SK-N-SH treated with all-trans-retinoic acid at 6 μM for 48 hours (cell line): ENCODE data around the gene TRAK2.

Source experiments
- ATAC-seq: fragments of 200-7000 bp; cut with Tn5 transposase; 3 replicates; pipeline ENCODE4 v1.9.1; 2020; ENCODE audit warnings: mild to moderate bottlenecking, moderate library complexity
- ARNTL ChIP-seq: fragments of 450-650 bp; formaldehyde crosslinking; IDR thresholded peaks from 2 replicates; pipeline ENCODE4 v1.5.0; 2020; ENCODE audit warnings: low read depth, mild to moderate bottlenecking, moderate library complexity, borderline replicate concordance
- CSDC2 ChIP-seq: fragments of 250-450 bp; sonication (Bioruptor Pico); IDR thresholded peaks from 2 replicates; pipeline ENCODE4 v1.5.0; 2020; ENCODE audit warnings: mild to moderate bottlenecking, moderate library complexity
- CSRNP3 ChIP-seq: fragments of 250-450 bp; sonication (Bioruptor Pico); IDR thresholded peaks from 2 replicates; pipeline ENCODE4 v1.5.1; 2021; ENCODE audit warnings: mild to moderate bottlenecking, moderate library complexity
- GLIS3 ChIP-seq: fragments of 250-450 bp; sonication (Bioruptor Pico); IDR thresholded peaks from 2 replicates; pipeline ENCODE4 v1.5.0; 2020; ENCODE audit warnings: mild to moderate bottlenecking, moderate library complexity
- ISL1 ChIP-seq: fragments of 250-450 bp; sonication (Bioruptor Pico); IDR thresholded peaks from 2 replicates; pipeline ENCODE4 v2.1.2; 2022; ENCODE audit warnings: mild to moderate bottlenecking, moderate library complexity
- OSR1 ChIP-seq: fragments of 250-450 bp; sonication (Bioruptor Pico); IDR thresholded peaks from 2 replicates; pipeline ENCODE4 v1.8.0; 2022; ENCODE audit warnings: moderate library complexity, mild to moderate bottlenecking, inconsistent platforms
- PATZ1 ChIP-seq: fragments of 250-450 bp; sonication (Bioruptor Pico); IDR thresholded peaks from 2 replicates; pipeline ENCODE4 v1.8.0; 2020; ENCODE audit warnings: mild to moderate bottlenecking, moderate library complexity, borderline replicate concordance
- POU6F1 ChIP-seq: fragments of 250-450 bp; sonication (Bioruptor Pico); IDR thresholded peaks from 2 replicates; pipeline ENCODE4 v1.8.0; 2021; ENCODE audit warnings: low read depth, mild to moderate bottlenecking, moderate library complexity, borderline replicate concordance
- PPARA ChIP-seq: fragments of 250-450 bp; sonication (Bioruptor Pico); IDR thresholded peaks from 2 replicates; pipeline ENCODE4 v1.5.0; 2020; ENCODE audit warnings: mild to moderate bottlenecking, borderline replicate concordance
- SNAI2 ChIP-seq: fragments of 250-450 bp; sonication (Bioruptor Pico); IDR thresholded peaks from 2 replicates; pipeline ENCODE4 v1.5.0; 2020; ENCODE audit warnings: mild to moderate bottlenecking, moderate library complexity
- TCF4 ChIP-seq: fragments of 250-450 bp; sonication (Bioruptor Pico); IDR thresholded peaks from 2 replicates; pipeline ENCODE4 v1.8.0; 2021; ENCODE audit warnings: mild to moderate bottlenecking, moderate library complexity, borderline replicate concordance
- TOX ChIP-seq: fragments of 250-450 bp; sonication (Bioruptor Pico); IDR thresholded peaks from 2 replicates; pipeline ENCODE4 v1.8.0; 2021; ENCODE audit warnings: mild to moderate bottlenecking, moderate library complexity, borderline replicate concordance
- TSHZ2 ChIP-seq: fragments of 250-450 bp; sonication (Bioruptor Pico); IDR thresholded peaks from 2 replicates; pipeline ENCODE4 v1.5.0; 2020; ENCODE audit warnings: mild to moderate bottlenecking, moderate library complexity
- ZC3H10 ChIP-seq: fragments of 250-450 bp; sonication (Bioruptor Pico); IDR thresholded peaks from 2 replicates; pipeline ENCODE4 v1.5.1; 2021; ENCODE audit warnings: mild to moderate bottlenecking, moderate library complexity
- ZFP3 ChIP-seq: fragments of 250-450 bp; sonication (Bioruptor Pico); IDR thresholded peaks from 2 replicates; pipeline ENCODE4 v1.5.0; 2020; ENCODE audit warnings: mild to moderate bottlenecking, moderate library complexity
- ZFP30 ChIP-seq: fragments of 450-650 bp; formaldehyde crosslinking; IDR thresholded peaks from 2 replicates; pipeline ENCODE4 v1.5.0; 2022; ENCODE audit warnings: mild to moderate bottlenecking, moderate library complexity
- ZNF8 ChIP-seq: fragments of 450-650 bp; formaldehyde crosslinking; IDR thresholded peaks from 2 replicates; pipeline ENCODE4 v1.5.0; 2020; ENCODE audit warnings: mild to moderate bottlenecking, moderate library complexity
- TF ChIP-seq, protein P1 (sequence below): fragments of 250-450 bp; sonication (Bioruptor Pico); IDR thresholded peaks from 2 replicates; pipeline ENCODE4 v1.5.1; 2020; ENCODE audit warnings: low read depth, mild to moderate bottlenecking, moderate library complexity

TRAK2 gene

DNA sequence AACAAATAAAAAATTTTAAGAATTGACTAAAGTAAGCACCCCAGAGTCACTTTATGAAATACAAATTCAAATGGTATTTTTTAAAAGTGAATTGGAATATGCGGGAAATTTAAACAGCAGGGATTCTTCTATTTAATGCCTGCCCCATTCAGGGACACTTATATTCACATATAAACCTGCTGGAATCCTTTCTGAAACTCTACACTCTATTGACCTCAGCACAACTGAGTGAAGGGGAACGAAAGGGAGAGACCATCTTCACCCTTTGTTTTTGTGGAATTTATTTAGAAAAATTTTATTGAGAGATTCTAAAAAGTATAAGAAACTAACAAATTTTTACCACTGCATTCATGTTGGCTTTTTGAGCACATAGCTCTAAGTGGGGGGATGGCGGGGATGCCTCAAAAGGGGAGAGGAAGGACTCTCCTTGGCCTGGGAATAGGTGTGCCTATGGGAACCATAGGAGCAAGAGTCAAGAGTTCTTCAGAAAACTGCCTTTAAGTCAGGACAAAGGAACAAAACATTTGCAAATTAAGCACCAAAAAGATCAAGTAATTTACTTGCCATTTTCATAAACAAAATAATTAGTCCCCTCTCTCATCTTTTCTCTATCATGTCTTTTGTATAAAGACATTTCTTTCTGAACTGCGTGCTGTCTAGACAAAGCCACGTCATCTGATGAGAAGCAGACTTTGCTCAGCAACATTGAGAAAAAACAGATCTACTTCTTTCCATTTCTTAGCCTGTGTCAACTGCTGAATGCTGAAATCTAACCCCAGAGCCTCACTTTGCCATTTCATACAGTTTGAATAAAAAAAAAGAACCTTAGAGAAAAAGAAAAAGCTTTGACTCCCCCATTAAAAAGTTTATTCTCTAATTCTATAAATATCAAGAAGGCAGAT is 72.5 kb downstream of the TRAK2 start:
- peak; percentile 94 for ATAC-seq
- peak; percentile 80 for TF ChIP-seq TOX (CRISPR knock-in tag)
- TF ChIP-seq CSRNP3 (CRISPR knock-in tag) = no peak
- TF ChIP-seq GLIS3 (CRISPR knock-in tag) = no peak
- TF ChIP-seq ISL1 (CRISPR knock-in tag) = peak; percentile 46; the same call in 1 of the 2 replicates
- TF ChIP-seq ZC3H10 (CRISPR knock-in tag) = peak; percentile 70; the same call in 1 of the 2 replicates
- TF ChIP-seq, protein P1, sequence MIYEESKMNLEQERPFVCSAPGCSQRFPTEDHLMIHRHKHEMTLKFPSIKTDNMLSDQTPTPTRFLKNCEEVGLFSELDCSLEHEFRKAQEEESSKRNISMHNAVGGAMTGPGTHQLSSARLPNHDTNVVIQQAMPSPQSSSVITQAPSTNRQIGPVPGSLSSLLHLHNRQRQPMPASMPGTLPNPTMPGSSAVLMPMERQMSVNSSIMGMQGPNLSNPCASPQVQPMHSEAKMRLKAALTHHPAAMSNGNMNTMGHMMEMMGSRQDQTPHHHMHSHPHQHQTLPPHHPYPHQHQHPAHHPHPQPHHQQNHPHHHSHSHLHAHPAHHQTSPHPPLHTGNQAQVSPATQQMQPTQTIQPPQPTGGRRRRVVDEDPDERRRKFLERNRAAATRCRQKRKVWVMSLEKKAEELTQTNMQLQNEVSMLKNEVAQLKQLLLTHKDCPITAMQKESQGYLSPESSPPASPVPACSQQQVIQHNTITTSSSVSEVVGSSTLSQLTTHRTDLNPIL (CRISPR knock-in tag) = no peak
- TF ChIP-seq TCF4 (CRISPR knock-in tag) = peak; percentile 56

GRCh38 chr2:201377218-201377617 is 74.0 kb downstream of the TRAK2 start:
- ATAC-seq = no peak
- no peak for TF ChIP-seq CSRNP3 (CRISPR knock-in tag)
- TF ChIP-seq CSDC2 (CRISPR knock-in tag) = no peak
- TF ChIP-seq ZC3H10 (CRISPR knock-in tag) = no peak
- no peak for TF ChIP-seq TSHZ2
- TF ChIP-seq PPARA (CRISPR knock-in tag) = no peak
- TF ChIP-seq PATZ1 (CRISPR knock-in tag) = no peak
- TF ChIP-seq POU6F1 (CRISPR knock-in tag) = no peak
- no peak for TF ChIP-seq ISL1 (CRISPR knock-in tag)
- TF ChIP-seq ZFP3 (CRISPR knock-in tag) = no peak
- TF ChIP-seq ZFP30 (CRISPR knock-in tag) = no peak
- TF ChIP-seq ARNTL (CRISPR knock-in tag) = no peak
- TF ChIP-seq ZNF8 (CRISPR knock-in tag) = no peak
- no peak for TF ChIP-seq SNAI2 (CRISPR knock-in tag)
- TF ChIP-seq GLIS3 (CRISPR knock-in tag) = no peak
- TF ChIP-seq OSR1 (CRISPR knock-in tag) = no peak
- TF ChIP-seq, protein P1 (CRISPR knock-in tag) = no peak
- TF ChIP-seq TCF4 (CRISPR knock-in tag) = no peak
